Ovary (tissue), 9 donors: ENCODE results near the gene MRPL4. TPM values are rescaled to one million over a fixed set of nuclear protein-coding genes. Genes with fewer than 3 reads are reported as not detected.

ENCODE experiments used
- DNase-seq, 5 donors: peaks; one replicate each; pipeline ENCODE4 v3.0.0-alpha.2; 2019 to 2020
- H3K27ac ChIP-seq, 2 donors: fragments of 200-600 bp; one replicate each; pipeline versions ENCODE4 v1.5.1 to v1.8.0; 2019 to 2022
- H3K27me3 ChIP-seq: fragments of 200-600 bp; one replicate; pipeline ENCODE4 v1.8.0; 2022
- H3K36me3 ChIP-seq: fragments of 200-600 bp; sonication (generic); one replicate; pipeline ENCODE4 v1.5.1; 2019
- H3K4me1 ChIP-seq: one replicate; pipeline ENCODE4 v1.8.1; 2013; ENCODE audit warnings: mild to moderate bottlenecking, moderate library complexity; ENCODE audit not compliant: insufficient read depth
- H3K4me3 ChIP-seq: fragments of 200-600 bp; sonication (generic); one replicate; pipeline ENCODE4 v1.5.1; 2017
- H3K9me3 ChIP-seq, 2 donors: fragments of 200-600 bp in 1 of 2; sonication (generic) in 1 of 2; one replicate each; pipeline versions ENCODE4 v1.5.1 to v1.8.1; 2013 to 2019; ENCODE audit warnings: mild to moderate bottlenecking in 1 of 2, moderate library complexity in 1 of 2
- CTCF ChIP-seq, 3 donors: fragments of 450-650 bp in 2 of 3; fragments of 200-600 bp in 1 of 3; IDR thresholded peaks; one replicate each; pipeline versions ENCODE4 v1.5.1 to v1.8.0; 2016 to 2022; ENCODE audit warnings: antibody characterized with exemption in 3 of 3, mild to moderate bottlenecking in 1 of 3
- EP300 ChIP-seq: sonication (generic); formaldehyde crosslinking; IDR thresholded peaks from one replicate; pipeline ENCODE4 v1.6.1; 2017; ENCODE audit warnings: antibody characterized with exemption
- POLR2A ChIP-seq: fragments of 450-650 bp; IDR thresholded peaks from one replicate; pipeline ENCODE4 v1.6.1; 2017; ENCODE audit warnings: antibody characterized with exemption, mild to moderate bottlenecking, moderate library complexity
- WGBS, 3 donors: extraction: QIAGEN DNeasy Blood & Tissue Kit in 1 of 3; methylation state at CpG; one replicate each; pipeline versions ENCODE4 v1.1.5 to v1.1.7; 2013 to 2017; 5-methylcytosine and 5-hydroxymethylcytosine counted together
- intact Hi-C, 4 donors: fragments of 100-400 bp; cut with DNase I; formaldehyde crosslinking; loops; one replicate each; pipeline versions ENCODE4 v1.11.0 to v1.15.1; 2022 to 2023
- polyA plus RNA-seq, 2 donors: library from polyadenylated mRNA; stranded (reverse); fragments of 200-250 nt in 1 of 2; fragments of 350-450 nt in 1 of 2; fragmentation: Illumina TruSeq in 1 of 2; extraction: RNeasy Lipid Tissue Mini Kit (QIAGEN cat#74804) in 1 of 2; gene quantifications; one replicate each; pipeline ENCODE4 v1.2.3, GENCODE V29; 2013 to 2014
- total RNA-seq, 7 donors: library from RNA; depleted of rRNA in 2 of 7; stranded (reverse); fragments of >200 nt in 2 of 7; fragmentation: NEBNext Ultra II Directional in 3 of 7; extraction: Animal tissue kit (Norgen Biotek cat#: 25700) in 3 of 7; gene quantifications; one replicate each; pipeline versions ENCODE4 v1.1.0 to v1.2.4, GENCODE V29; 2016 to 2023
- donor health status: DM: no; HTN: no; CAD: no; lungs with moderate emphysema.
- donor health status: DM: no; HTN: no; CAD: no.
- donor health status: Bipolar disorder and iron deficiency.
- donor health status: DM: yes; HTN: yes; CAD: no.
- donor health status: DM: no; HTN: no; CAD: no.
- donor health status: DM: yes; HTN: yes; CAD: no.

Gene MRPL4
- total and polyA plus RNA-seq, 9 donors = 4.7 to 73.3 (median 58.9) TPM

GRCh38 chr19:10227026-10227971 lies 24.7 kb upstream of the MRPL4 start:
- no peaks in the 10 kb centered on the region for H3K36me3 ChIP-seq
- peaks cover 10% of the 10 kb centered on the region for H3K4me1 ChIP-seq
- peak overlapping the region; percentile 15 for H3K4me3 ChIP-seq
- no peak for TF ChIP-seq POLR2A
- no peak for TF ChIP-seq CTCF (IDR thresholded peaks at IDR 0.05)
- no peak for TF ChIP-seq EP300
- 47 to 56% (median 50%) methylated on average over 26 to 28 of the region's 28 CpGs for WGBS, 3 donors
- no peaks in the 10 kb centered on the region for H3K9me3 ChIP-seq
- H3K27ac ChIP-seq = peak overlapping the region; percentile 69 to 81
- DNase-seq = peak in 4 of 5 donors; percentile 42 to 68 (median 51)
- no peaks in the 10 kb centered on the region for H3K27me3 ChIP-seq
- intact Hi-C loops = loop anchor here in 1 of 4 donors (10.0 kb wide), 1 partner anchor 112 kb away; the partner anchor contains the start of genes EIF3G and P2RY11

- H3K4me1 ChIP-seq = peaks cover 10% of the 10 kb centered on the region
- H3K4me3 ChIP-seq = no peak overlapping the region
Measured at GRCh38 chr19:10228393-10228792, 23.6 kb upstream of the MRPL4 start.

GRCh38 chr19:10228920-10229319 lies 23.1 kb upstream of the MRPL4 start:
- 40 to 52% (median 42%) methylated on average over 2 of the region's 2 CpGs for WGBS, 3 donors
- intact Hi-C loops = loop anchor here in 1 of 4 donors (10.0 kb wide), 1 partner anchor 114 kb away; the partner anchor contains the start of genes EIF3G and P2RY11
- peak overlapping the region in 1 of 2 donors; percentile 55 for H3K27ac ChIP-seq

More at GRCh38 chr19:10228393-10228792, 23.6 kb upstream of the MRPL4 start:
- intact Hi-C loops = loop anchor here in 1 of 4 donors (10.0 kb wide), 1 partner anchor 114 kb away; the partner anchor contains the start of genes EIF3G and P2RY11
- H3K27me3 ChIP-seq = no peaks in the 10 kb centered on the region
- 77 to 88% (median 85%) methylated on average over 5 of the region's 5 CpGs for WGBS, 3 donors
- no peak for DNase-seq
- H3K9me3 ChIP-seq = no peaks in the 10 kb centered on the region
- peak overlapping the region in 1 of 2 donors; percentile 55 for H3K27ac ChIP-seq
- TF ChIP-seq POLR2A = no peak
- TF ChIP-seq CTCF (IDR thresholded peaks at IDR 0.05) = no peak
- TF ChIP-seq EP300 = no peak
- no peaks in the 10 kb centered on the region for H3K36me3 ChIP-seq

More at GRCh38 chr19:10228920-10229319, 23.1 kb upstream of the MRPL4 start:
- Histone ChIP-seq H3K4me1 (peaks cover 10% of the 10 kb centered on the region), H3K4me3 (no peak overlapping the region), H3K36me3 (no peaks in the 10 kb centered on the region), H3K27me3 (no peaks in the 10 kb centered on the region), H3K9me3 (no peaks in the 10 kb centered on the region)
- TF ChIP-seq POLR2A = no peak
- peak in 2 of 3 donors; percentile 20 to 23 for TF ChIP-seq CTCF (IDR thresholded peaks at IDR 0.05)
- DNase-seq = peak in 1 of 5 donors; percentile 39
